Measurements from ENCODE around the gene GH2.
"Not testable (repeated sequence)": the region's sequence is repeated elsewhere in the genome, so short reads cannot be mapped to it uniquely, and the experiment has no call there.

Gene GH2

GRCh38 chr17:63874693-63875092, 7.1 kb downstream of the GH2 start:
- not testable (repeated sequence) for H3K27me3 ChIP-seq (ENCODE audit: control insufficient read depth in 5 of 5, insufficient read depth in 4 of 5, low read length in 5 of 5); H3K4me3 ChIP-seq (ENCODE audit: low read depth in 1 of 5, low read length in 5 of 5); H3K9ac ChIP-seq (ENCODE audit: low read length in 5 of 5); H3K4me1 ChIP-seq (ENCODE audit: control insufficient read depth in 5 of 5, insufficient read depth in 5 of 5, low read length in 5 of 5); H3K27ac ChIP-seq (ENCODE audit: low read depth, low read length); H3K9me3 ChIP-seq (ENCODE audit: control insufficient read depth in 5 of 5, low read length in 5 of 5); H3K36me3 ChIP-seq (ENCODE audit: control insufficient read depth in 5 of 5, insufficient read depth in 5 of 5, low read length in 5 of 5)

- H3K27ac ChIP-seq (ENCODE audit: low read depth, low read length) = not testable (repeated sequence)
Measured at GRCh38 chr17:63874061-63874626, 7.6 kb downstream of the GH2 start.

DNA sequence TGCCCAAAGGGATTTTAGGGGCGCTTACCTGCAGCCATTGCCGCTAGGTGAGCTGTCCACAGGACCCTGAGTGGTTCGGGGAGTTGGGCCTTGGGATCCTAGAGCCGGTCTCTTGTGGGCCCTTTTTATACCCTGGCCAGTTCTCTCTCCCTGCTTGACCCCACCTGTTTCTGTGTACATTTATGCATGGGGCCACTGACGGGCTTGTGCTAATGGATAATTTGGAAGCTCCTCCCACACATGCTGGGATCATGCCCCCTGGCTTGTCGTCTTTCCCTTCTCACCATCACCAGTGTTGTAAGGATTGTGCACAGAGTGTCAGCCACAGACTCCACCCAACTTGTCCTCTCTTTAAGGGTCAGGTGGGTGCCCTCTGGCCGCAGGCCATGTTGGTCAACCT, 8.2 kb downstream of the GH2 start, which contains the start of gene CSH2:
TSS of gene CSH2 (minus strand) at position 101 of the 400 bp plus-strand sequence. CDS start at position 38, 63 bp downstream.
- H3K36me3 ChIP-seq (ENCODE audit: control insufficient read depth in 5 of 5, insufficient read depth in 5 of 5, low read length in 5 of 5); H3K4me3 ChIP-seq (ENCODE audit: low read depth in 1 of 5, low read length in 5 of 5); H3K9me3 ChIP-seq (ENCODE audit: control insufficient read depth in 5 of 5, low read length in 5 of 5); H3K4me1 ChIP-seq (ENCODE audit: control insufficient read depth in 5 of 5, insufficient read depth in 5 of 5, low read length in 5 of 5); H3K27me3 ChIP-seq (ENCODE audit: control insufficient read depth in 5 of 5, insufficient read depth in 4 of 5, low read length in 5 of 5); H3K27ac ChIP-seq (ENCODE audit: low read depth, low read length); H3K9ac ChIP-seq (ENCODE audit: low read length in 5 of 5): not testable (repeated sequence)

More at GRCh38 chr17:63874061-63874626, 7.6 kb downstream of the GH2 start:
- H3K36me3 ChIP-seq (ENCODE audit: control insufficient read depth in 5 of 5, insufficient read depth in 5 of 5, low read length in 5 of 5); H3K9me3 ChIP-seq (ENCODE audit: control insufficient read depth in 5 of 5, low read length in 5 of 5); H3K27me3 ChIP-seq (ENCODE audit: control insufficient read depth in 5 of 5, insufficient read depth in 4 of 5, low read length in 5 of 5); H3K4me1 ChIP-seq (ENCODE audit: control insufficient read depth in 5 of 5, insufficient read depth in 5 of 5, low read length in 5 of 5); H3K4me3 ChIP-seq (ENCODE audit: low read depth in 1 of 5, low read length in 5 of 5); H3K9ac ChIP-seq (ENCODE audit: low read length in 5 of 5): not testable (repeated sequence)

DNA sequence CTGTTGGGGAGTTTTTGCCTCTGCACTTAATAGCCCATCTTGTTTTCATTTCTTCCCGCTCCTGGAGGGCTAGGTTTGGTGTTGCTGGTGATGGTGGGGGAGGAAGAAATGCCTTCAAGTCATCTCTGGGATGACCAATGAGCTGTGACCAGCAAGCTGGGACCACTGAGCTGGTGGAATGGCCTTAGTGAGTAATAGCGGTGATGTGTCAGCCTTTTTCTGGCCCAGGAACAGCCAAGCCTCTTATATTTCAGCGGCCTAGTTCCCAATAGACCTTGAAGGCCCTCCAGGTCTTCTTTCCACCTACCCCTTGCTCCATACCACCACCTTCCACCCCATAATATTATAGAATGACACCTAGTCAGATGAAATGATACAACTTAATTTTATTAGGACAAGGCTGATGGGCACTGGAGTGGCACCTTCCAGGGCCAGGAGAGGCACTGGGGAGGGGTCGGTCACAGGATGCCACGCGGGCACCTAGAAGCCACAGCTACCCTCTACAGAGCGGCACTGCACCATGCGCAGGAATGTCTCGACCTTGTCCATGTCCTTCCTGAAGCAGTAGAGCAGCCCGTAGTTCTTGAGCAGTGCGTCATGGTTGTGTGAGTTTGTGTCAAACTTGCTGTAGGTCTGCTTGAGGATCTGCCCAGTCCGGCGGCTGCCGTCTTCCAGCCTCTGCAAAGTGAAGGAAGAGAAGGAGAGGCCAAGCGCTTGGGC, 9.9 kb downstream of the GH2 start:
- H3K4me1 ChIP-seq (ENCODE audit: control insufficient read depth in 5 of 5, insufficient read depth in 5 of 5, low read length in 5 of 5); H3K9ac ChIP-seq (ENCODE audit: low read length in 5 of 5); H3K4me3 ChIP-seq (ENCODE audit: low read depth in 1 of 5, low read length in 5 of 5); H3K36me3 ChIP-seq (ENCODE audit: control insufficient read depth in 5 of 5, insufficient read depth in 5 of 5, low read length in 5 of 5); H3K9me3 ChIP-seq (ENCODE audit: control insufficient read depth in 5 of 5, low read length in 5 of 5); H3K27ac ChIP-seq (ENCODE audit: low read depth, low read length); H3K27me3 ChIP-seq (ENCODE audit: control insufficient read depth in 5 of 5, insufficient read depth in 4 of 5, low read length in 5 of 5): not testable (repeated sequence)

DNA sequence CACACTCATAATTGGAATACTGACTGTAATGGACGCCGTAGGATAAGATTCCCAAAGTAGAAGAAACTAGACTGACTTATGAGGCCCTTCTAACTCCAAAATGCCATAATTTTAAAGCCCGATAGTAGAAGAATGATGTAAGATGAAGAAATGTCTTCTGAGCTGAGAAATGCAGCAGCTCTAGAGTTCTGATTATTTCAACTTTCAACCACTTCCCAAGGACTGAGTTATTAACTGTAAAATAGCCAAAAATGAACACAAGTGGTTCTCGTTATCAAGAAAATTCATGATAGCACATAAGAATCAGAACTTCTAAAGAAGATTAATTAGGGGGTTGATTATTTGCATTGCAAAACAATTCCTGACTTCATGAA, 11.5 kb downstream of the GH2 start:
- not testable (repeated sequence) for H3K9ac ChIP-seq (ENCODE audit: low read length in 5 of 5); H3K9me3 ChIP-seq (ENCODE audit: control insufficient read depth in 5 of 5, low read length in 5 of 5); H3K27me3 ChIP-seq (ENCODE audit: control insufficient read depth in 5 of 5, insufficient read depth in 4 of 5, low read length in 5 of 5); H3K36me3 ChIP-seq (ENCODE audit: control insufficient read depth in 5 of 5, insufficient read depth in 5 of 5, low read length in 5 of 5); H3K27ac ChIP-seq (ENCODE audit: low read depth, low read length); H3K4me3 ChIP-seq (ENCODE audit: low read depth in 1 of 5, low read length in 5 of 5); H3K4me1 ChIP-seq (ENCODE audit: control insufficient read depth in 5 of 5, insufficient read depth in 5 of 5, low read length in 5 of 5)

DNA sequence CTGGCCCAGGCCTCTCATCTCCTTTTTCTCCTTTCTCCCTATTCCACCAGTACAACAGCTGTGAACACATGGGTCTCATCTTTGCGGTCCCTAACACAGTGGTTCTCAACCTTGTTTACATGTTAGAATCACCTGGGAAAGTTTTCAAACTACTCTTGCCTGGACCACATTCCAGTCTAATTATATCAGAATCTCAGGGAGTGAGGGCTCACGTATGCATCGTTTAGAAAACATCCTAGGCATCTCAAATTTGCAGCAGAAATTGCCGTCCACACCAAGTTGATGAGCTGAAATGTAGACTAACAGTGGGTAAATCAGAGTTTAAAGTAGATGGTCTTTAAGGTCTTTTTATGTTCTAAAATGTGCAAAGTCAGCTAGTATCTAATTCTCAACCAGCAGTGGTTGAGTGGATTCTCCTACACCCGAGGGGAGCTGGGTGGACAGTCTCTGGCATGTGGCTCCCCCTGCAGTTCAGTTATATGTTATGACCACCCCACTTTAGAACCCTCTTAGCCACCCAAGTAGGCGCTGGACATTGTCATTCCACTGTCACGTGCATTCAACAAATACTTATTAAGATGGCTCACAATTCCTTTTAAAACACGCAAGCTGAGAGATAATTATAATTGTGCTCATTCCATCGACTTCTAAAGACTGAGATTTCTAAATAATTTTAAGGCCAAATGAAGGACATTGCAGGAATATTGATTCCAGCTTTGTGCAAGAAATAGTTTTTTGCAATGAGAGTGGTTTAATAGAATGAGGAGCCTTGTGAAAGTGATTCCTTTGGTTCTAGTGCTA, 12.1 kb downstream of the GH2 start:
- H3K9me3 ChIP-seq (ENCODE audit: control insufficient read depth in 5 of 5, low read length in 5 of 5); H3K9ac ChIP-seq (ENCODE audit: low read length in 5 of 5); H3K27me3 ChIP-seq (ENCODE audit: control insufficient read depth in 5 of 5, insufficient read depth in 4 of 5, low read length in 5 of 5); H3K36me3 ChIP-seq (ENCODE audit: control insufficient read depth in 5 of 5, insufficient read depth in 5 of 5, low read length in 5 of 5); H3K4me3 ChIP-seq (ENCODE audit: low read depth in 1 of 5, low read length in 5 of 5); H3K27ac ChIP-seq (ENCODE audit: low read depth, low read length); H3K4me1 ChIP-seq (ENCODE audit: control insufficient read depth in 5 of 5, insufficient read depth in 5 of 5, low read length in 5 of 5): not testable (repeated sequence)

DNA sequence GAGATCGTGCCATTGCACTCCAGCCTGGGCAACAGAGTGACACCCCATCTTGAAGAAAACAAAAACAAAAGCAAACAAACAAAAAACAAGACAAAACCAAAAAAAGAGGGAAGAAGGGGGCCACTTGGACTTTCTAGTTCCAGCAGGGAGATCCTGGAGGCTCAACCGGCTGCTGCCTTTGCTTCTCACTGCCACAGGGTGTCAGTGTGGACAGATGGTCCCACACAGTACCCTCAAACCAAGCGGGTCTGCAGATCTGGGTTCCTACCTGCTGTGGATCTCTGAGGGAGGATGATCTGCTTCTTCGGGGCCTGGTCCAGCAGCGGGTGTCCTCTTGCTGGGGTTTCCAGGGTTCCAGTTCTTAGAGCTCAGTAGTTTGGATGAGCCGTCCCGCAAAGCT, 15.1 kb downstream of the GH2 start:
- H3K4me3 ChIP-seq (ENCODE audit: low read depth in 1 of 5, low read length in 5 of 5); H3K9me3 ChIP-seq (ENCODE audit: control insufficient read depth in 5 of 5, low read length in 5 of 5); H3K36me3 ChIP-seq (ENCODE audit: control insufficient read depth in 5 of 5, insufficient read depth in 5 of 5, low read length in 5 of 5); H3K9ac ChIP-seq (ENCODE audit: low read length in 5 of 5); H3K4me1 ChIP-seq (ENCODE audit: control insufficient read depth in 5 of 5, insufficient read depth in 5 of 5, low read length in 5 of 5); H3K27ac ChIP-seq (ENCODE audit: low read depth, low read length); H3K27me3 ChIP-seq (ENCODE audit: control insufficient read depth in 5 of 5, insufficient read depth in 4 of 5, low read length in 5 of 5): not testable (repeated sequence)

DNA sequence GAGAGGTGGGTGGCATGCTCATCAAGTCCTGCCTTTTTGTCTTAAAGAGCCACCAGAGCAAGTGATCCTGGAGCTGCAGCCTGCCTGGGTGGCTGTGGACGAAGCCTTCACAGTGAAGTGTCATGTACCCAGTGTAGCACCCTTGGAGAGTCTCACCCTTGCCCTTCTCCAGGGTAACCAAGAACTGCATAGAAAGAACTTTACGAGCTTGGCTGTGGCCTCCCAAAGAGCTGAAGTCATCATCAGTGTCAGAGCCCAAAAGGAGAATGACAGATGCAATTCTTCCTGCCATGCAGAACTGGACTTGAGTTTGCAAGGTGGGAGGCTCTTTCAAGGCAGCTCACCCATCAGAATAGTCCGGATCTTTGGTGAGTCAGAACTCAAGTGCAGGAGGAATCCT, 22.5 kb downstream of the GH2 start:
- Histone ChIP-seq H3K9me3 (ENCODE audit: control insufficient read depth in 5 of 5, low read length in 5 of 5) (no peaks in the 10 kb centered on the region), H3K27me3 (ENCODE audit: control insufficient read depth in 5 of 5, insufficient read depth in 4 of 5, low read length in 5 of 5) (peaks cover 0 to 3% (median 0%) of the 10 kb centered on the region in 5 donors), H3K4me1 (ENCODE audit: control insufficient read depth in 5 of 5, insufficient read depth in 5 of 5, low read length in 5 of 5) (no peaks in the 10 kb centered on the region), H3K9ac (ENCODE audit: low read length in 5 of 5) (no peak overlapping the region), H3K4me3 (ENCODE audit: low read depth in 1 of 5, low read length in 5 of 5) (no peak overlapping the region), H3K36me3 (ENCODE audit: control insufficient read depth in 5 of 5, insufficient read depth in 5 of 5, low read length in 5 of 5) (no peaks in the 10 kb centered on the region), H3K27ac (ENCODE audit: low read depth, low read length) (no peak overlapping the region)

GRCh38 chr17:63856425-63856824, 25.3 kb downstream of the GH2 start:
- not testable (repeated sequence) for H3K4me3 ChIP-seq (ENCODE audit: low read depth in 1 of 5, low read length in 5 of 5); H3K9ac ChIP-seq (ENCODE audit: low read length in 5 of 5); H3K36me3 ChIP-seq (ENCODE audit: control insufficient read depth in 5 of 5, insufficient read depth in 5 of 5, low read length in 5 of 5); H3K4me1 ChIP-seq (ENCODE audit: control insufficient read depth in 5 of 5, insufficient read depth in 5 of 5, low read length in 5 of 5); H3K27ac ChIP-seq (ENCODE audit: low read depth, low read length); H3K9me3 ChIP-seq (ENCODE audit: control insufficient read depth in 5 of 5, low read length in 5 of 5); H3K27me3 ChIP-seq (ENCODE audit: control insufficient read depth in 5 of 5, insufficient read depth in 4 of 5, low read length in 5 of 5)

DNA sequence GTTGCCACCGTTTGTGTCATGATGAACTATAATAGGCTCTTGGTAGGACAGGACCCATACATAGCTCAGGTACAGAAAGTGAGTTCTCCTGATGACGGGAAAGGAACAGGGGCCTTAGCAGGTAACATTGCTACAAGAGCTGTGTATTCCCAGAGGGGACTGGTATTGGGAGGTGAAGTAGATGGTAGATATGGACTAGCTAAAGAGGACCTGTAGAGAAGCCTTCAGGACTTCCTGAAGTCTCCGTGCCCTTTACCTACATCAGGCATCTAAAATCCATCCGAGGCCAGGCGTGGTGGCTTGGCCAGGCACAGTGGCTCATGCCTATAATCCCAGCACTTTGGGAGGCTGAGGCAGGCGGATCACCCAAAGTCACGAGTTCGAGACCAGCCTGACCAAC, 26.6 kb downstream of the GH2 start:
- no peaks in the 10 kb centered on the region for H3K9me3 ChIP-seq (ENCODE audit: control insufficient read depth in 5 of 5, low read length in 5 of 5)
- peaks cover 0 to 3% (median 0%) of the 10 kb centered on the region in 5 donors for H3K27me3 ChIP-seq (ENCODE audit: control insufficient read depth in 5 of 5, insufficient read depth in 4 of 5, low read length in 5 of 5)
- H3K27ac ChIP-seq (ENCODE audit: low read depth, low read length) = no peak overlapping the region
- H3K36me3 ChIP-seq (ENCODE audit: control insufficient read depth in 5 of 5, insufficient read depth in 5 of 5, low read length in 5 of 5) = no peaks in the 10 kb centered on the region
- no peak overlapping the region for H3K9ac ChIP-seq (ENCODE audit: low read length in 5 of 5)
- H3K4me1 ChIP-seq (ENCODE audit: control insufficient read depth in 5 of 5, insufficient read depth in 5 of 5, low read length in 5 of 5) = no peaks in the 10 kb centered on the region
- H3K4me3 ChIP-seq (ENCODE audit: low read depth in 1 of 5, low read length in 5 of 5) = no peak overlapping the region
